Spleen (tissue), 7 donors: ENCODE measurements around the gene OSM.

Experiments used
- POLR2A ChIP-seq, 3 donors: fragments of 450-650 bp; IDR thresholded peaks; one replicate each; pipeline ENCODE4 v1.5.1; 2017; ENCODE audit warnings: antibody characterized with exemption in 3 of 3, mild to moderate bottlenecking in 1 of 3
- TF ChIP-seq, protein P1 (sequence below), 11 experiments: fragments of 200-600 bp in 7 of 11; fragments of 450-650 bp in 4 of 11; sonication (generic) in 4 of 11; IDR thresholded peaks in 8 of 11; conservative IDR thresholded peaks in 3 of 11; 1 replicate in 7 of 11; 2 replicates in 4 of 11; pipeline versions ENCODE4 v1.4.0 to v1.8.0; 2016 to 2021; ENCODE audit warnings: antibody characterized with exemption in 11 of 11, inconsistent platforms in 4 of 11, mild to moderate bottlenecking in 1 of 11
- donor health status: DM: no; HTN: no; CAD: no; lungs with moderate emphysema.
- donor health status: DM: no; HTN: no; CAD: no.
- donor health status: DM: no; HTN: no; CAD: no.

GRCh38 chr22:30282616-30283046 lies 16.0 kb upstream of the OSM start:
- TF ChIP-seq, protein P1, sequence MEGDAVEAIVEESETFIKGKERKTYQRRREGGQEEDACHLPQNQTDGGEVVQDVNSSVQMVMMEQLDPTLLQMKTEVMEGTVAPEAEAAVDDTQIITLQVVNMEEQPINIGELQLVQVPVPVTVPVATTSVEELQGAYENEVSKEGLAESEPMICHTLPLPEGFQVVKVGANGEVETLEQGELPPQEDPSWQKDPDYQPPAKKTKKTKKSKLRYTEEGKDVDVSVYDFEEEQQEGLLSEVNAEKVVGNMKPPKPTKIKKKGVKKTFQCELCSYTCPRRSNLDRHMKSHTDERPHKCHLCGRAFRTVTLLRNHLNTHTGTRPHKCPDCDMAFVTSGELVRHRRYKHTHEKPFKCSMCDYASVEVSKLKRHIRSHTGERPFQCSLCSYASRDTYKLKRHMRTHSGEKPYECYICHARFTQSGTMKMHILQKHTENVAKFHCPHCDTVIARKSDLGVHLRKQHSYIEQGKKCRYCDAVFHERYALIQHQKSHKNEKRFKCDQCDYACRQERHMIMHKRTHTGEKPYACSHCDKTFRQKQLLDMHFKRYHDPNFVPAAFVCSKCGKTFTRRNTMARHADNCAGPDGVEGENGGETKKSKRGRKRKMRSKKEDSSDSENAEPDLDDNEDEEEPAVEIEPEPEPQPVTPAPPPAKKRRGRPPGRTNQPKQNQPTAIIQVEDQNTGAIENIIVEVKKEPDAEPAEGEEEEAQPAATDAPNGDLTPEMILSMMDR (IDR thresholded peaks at IDR 0.05 in 8 of 11, conservative IDR thresholded peaks at IDR 0.05 in 3 of 11) = no peak
- TF ChIP-seq POLR2A (IDR thresholded peaks at IDR 0.05) = no peak
